Neural progenitor cell (in vitro differentiated cells): ENCODE measurements around the gene NDUFA3. TPM values are rescaled to one million over a fixed set of nuclear protein-coding genes. Genes with fewer than 3 reads are reported as not detected.
A peak's percentile ranks its signal among the peaks of the same experiment; 100 is the strongest.

Source experiments
- DNase-seq: peaks from one replicate; pipeline ENCODE4 v3.0.0-alpha.2; 2016; ENCODE audit warnings: low spot score
- H2AFZ ChIP-seq: fragments of 200-600 bp; sonication (generic); replicated peaks from 2 replicates; pipeline ENCODE4 v1.6.1; 2016; ENCODE audit warnings: antibody characterized with exemption
- H3F3A ChIP-seq: fragments of 200-600 bp; sonication (generic); 2 replicates; pipeline ENCODE4 v1.6.1; 2016; ENCODE audit warnings: antibody characterized with exemption, low read depth
- H3K27ac ChIP-seq: fragments of 200-600 bp; sonication (generic); 2 replicates; pipeline ENCODE4 v1.5.1; 2016; ENCODE audit warnings: mild to moderate bottlenecking
- H3K27me3 ChIP-seq: fragments of 200-600 bp; sonication (generic); 2 replicates; pipeline ENCODE4 v1.6.1; 2016; ENCODE audit warnings: mild to moderate bottlenecking, moderate library complexity
- H3K36me3 ChIP-seq: fragments of 200-600 bp; sonication (generic); 2 replicates; pipeline ENCODE4 v1.5.1; 2016
- H3K4me1 ChIP-seq: fragments of 200-600 bp; sonication (generic); 2 replicates; pipeline ENCODE4 v1.6.1; 2016; ENCODE audit warnings: mixed run types
- H3K4me2 ChIP-seq: fragments of 200-600 bp; sonication (generic); 2 replicates; pipeline ENCODE4 v1.6.1; 2016
- H3K4me3 ChIP-seq: fragments of 200-600 bp; sonication (generic); 2 replicates; pipeline ENCODE4 v1.5.1; 2016
- H3K79me2 ChIP-seq: fragments of 200-600 bp; sonication (generic); 2 replicates; pipeline ENCODE4 v1.6.1; 2016; ENCODE audit warnings: low read depth
- H3K9ac ChIP-seq: fragments of 200-600 bp; sonication (generic); 2 replicates; pipeline ENCODE4 v1.6.1; 2016
- H3K9me3 ChIP-seq: fragments of 200-600 bp; sonication (generic); 2 replicates; pipeline ENCODE4 v1.5.1; 2016; ENCODE audit warnings: low read depth
- H4K20me1 ChIP-seq: fragments of 200-600 bp; sonication (generic); 2 replicates; pipeline ENCODE4 v1.6.1; 2016; ENCODE audit warnings: low read depth
- H3K27ac Mint-ChIP-seq: 3 replicates; pipeline ENCODE4 v1.8.0; 2021; ENCODE audit warnings: mixed read lengths
- H3K27me3 Mint-ChIP-seq: 2 replicates; pipeline ENCODE4 v1.8.0; 2022; ENCODE audit warnings: low read depth, mild to moderate bottlenecking, inconsistent platforms, moderate library complexity, mixed read lengths; ENCODE audit not compliant: insufficient read depth
- H3K36me3 Mint-ChIP-seq: 3 replicates; pipeline ENCODE4 v1.8.0; 2021; ENCODE audit warnings: mixed read lengths
- H3K4me1 Mint-ChIP-seq: 3 replicates; pipeline ENCODE4 v1.8.0; 2021; ENCODE audit warnings: mixed read lengths
- H3K4me3 Mint-ChIP-seq: 3 replicates; pipeline ENCODE4 v1.8.0; 2021; ENCODE audit warnings: mild to moderate bottlenecking, moderate library complexity, mixed read lengths
- H3K9me3 Mint-ChIP-seq: 3 replicates; pipeline ENCODE4 v1.8.0; 2020; ENCODE audit warnings: mixed read lengths
- EZH2 ChIP-seq: fragments of 200-600 bp; sonication (generic); IDR thresholded peaks from 2 replicates; pipeline ENCODE4 v1.6.1; 2017; ENCODE audit warnings: antibody characterized with exemption, mild to moderate bottlenecking, moderate library complexity
- EZH2phosphoT487 ChIP-seq: fragments of 200-600 bp; sonication (generic); IDR thresholded peaks from 2 replicates; pipeline ENCODE4 v1.6.1; 2017; ENCODE audit warnings: antibody characterized with exemption
- total RNA-seq: library from RNA; depleted of rRNA; stranded (reverse); fragments of >200 nt; gene quantifications from 2 replicates; pipeline ENCODE4 v1.2.3, GENCODE V29; 2015; ENCODE audit warnings: low replicate concordance
- TF ChIP-seq, protein P1 (sequence below): fragments of 200-600 bp; sonication (generic); IDR thresholded peaks from 2 replicates; pipeline ENCODE4 v1.5.1; 2017; ENCODE audit warnings: antibody characterized with exemption, mild to moderate bottlenecking

NDUFA3 gene
- total RNA-seq, 1 donor from 2014 or later = 75.9 TPM

DNA sequence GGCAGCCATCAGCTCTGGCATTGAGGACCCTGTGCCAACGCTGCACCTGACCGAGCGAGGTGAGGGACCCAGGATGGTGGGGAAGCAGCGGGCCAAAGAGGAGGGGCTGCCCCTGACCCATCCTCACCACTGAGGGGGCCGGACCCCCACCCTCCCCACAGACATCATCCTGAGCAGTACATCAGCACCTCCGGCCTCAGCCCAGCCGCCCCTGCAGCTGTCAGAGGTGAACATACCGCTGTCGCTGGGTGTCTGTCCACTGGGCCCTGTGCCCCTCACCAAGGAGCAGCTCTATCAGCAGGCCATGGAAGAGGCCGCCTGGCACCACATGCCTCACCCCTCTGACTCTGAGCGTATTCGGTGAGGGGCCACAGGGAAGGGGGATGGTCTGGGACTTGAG, 49.6 kb downstream of the NDUFA3 start:
- no peaks in the 10 kb centered on the region for H3K36me3 ChIP-seq
- Mint-ChIP-seq H3K36me3 (peaks cover 37% of the 10 kb centered on the region), H3K27ac (no peak overlapping the region), H3K4me3 (no peak overlapping the region), H3K27me3 (peaks cover 4% of the 10 kb centered on the region), H3K4me1 (peaks cover 2% of the 10 kb centered on the region), H3K9me3 (no peaks in the 10 kb centered on the region)
- no peak overlapping the region for H3K4me3 ChIP-seq
- no peaks in the 10 kb centered on the region for H3K27me3 ChIP-seq
- H3K9me3 ChIP-seq = no peaks in the 10 kb centered on the region
- no peaks in the 10 kb centered on the region for H3K79me2 ChIP-seq
- peaks cover 30% of the 10 kb centered on the region for H3F3A ChIP-seq
- no peak overlapping the region for H3K27ac ChIP-seq
- TF ChIP-seq, protein P1, sequence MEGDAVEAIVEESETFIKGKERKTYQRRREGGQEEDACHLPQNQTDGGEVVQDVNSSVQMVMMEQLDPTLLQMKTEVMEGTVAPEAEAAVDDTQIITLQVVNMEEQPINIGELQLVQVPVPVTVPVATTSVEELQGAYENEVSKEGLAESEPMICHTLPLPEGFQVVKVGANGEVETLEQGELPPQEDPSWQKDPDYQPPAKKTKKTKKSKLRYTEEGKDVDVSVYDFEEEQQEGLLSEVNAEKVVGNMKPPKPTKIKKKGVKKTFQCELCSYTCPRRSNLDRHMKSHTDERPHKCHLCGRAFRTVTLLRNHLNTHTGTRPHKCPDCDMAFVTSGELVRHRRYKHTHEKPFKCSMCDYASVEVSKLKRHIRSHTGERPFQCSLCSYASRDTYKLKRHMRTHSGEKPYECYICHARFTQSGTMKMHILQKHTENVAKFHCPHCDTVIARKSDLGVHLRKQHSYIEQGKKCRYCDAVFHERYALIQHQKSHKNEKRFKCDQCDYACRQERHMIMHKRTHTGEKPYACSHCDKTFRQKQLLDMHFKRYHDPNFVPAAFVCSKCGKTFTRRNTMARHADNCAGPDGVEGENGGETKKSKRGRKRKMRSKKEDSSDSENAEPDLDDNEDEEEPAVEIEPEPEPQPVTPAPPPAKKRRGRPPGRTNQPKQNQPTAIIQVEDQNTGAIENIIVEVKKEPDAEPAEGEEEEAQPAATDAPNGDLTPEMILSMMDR = no peak
- TF ChIP-seq EZH2 = no peak
- no peak for TF ChIP-seq EZH2phosphoT487
- peaks cover 33% of the 10 kb centered on the region for H4K20me1 ChIP-seq
- no peak for DNase-seq
- no peak overlapping the region for H3K9ac ChIP-seq
- no peak overlapping the region for H2AFZ ChIP-seq
- no peak overlapping the region for H3K4me2 ChIP-seq
- no peaks in the 10 kb centered on the region for H3K4me1 ChIP-seq

DNA sequence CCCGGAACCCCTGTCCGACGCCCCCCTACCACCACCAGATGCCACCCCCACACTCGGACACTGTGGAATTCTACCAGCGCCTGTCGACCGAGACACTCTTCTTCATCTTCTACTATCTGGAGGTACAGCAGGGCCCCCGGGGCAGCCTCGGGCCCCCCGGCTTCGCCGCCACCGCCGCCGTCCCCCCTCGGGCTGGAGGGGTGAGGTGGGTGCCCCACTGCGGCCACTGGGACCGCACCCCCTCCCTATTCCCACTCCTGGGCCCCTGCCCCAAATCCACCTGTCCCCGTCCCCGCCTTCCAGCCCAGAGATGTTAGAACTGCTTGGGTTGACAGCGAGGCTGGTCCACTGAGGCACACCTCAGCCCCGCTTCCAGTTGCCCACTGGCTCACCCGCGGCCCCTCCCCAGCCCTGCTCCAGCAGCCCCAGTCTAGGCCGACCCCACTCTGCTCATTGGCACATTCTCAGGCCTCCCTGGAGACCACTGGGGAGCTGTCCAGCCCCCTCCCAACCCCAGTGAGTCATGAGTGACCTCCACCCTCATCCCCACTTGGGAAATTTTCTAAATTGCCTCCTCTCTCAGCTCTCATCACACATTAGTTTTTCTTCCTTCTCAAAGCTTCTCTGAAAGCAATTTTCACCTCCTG, 50.3 kb downstream of the NDUFA3 start:
- H3K36me3 Mint-ChIP-seq = peaks cover 34% of the 10 kb centered on the region
- no peaks in the 10 kb centered on the region for H3K4me1 Mint-ChIP-seq
- H3K9me3 Mint-ChIP-seq = no peaks in the 10 kb centered on the region
- H3K27me3 Mint-ChIP-seq = peaks cover 7% of the 10 kb centered on the region
- Histone ChIP-seq H3K4me1 (no peaks in the 10 kb centered on the region), H3K9ac (no peak overlapping the region), H3K9me3 (no peaks in the 10 kb centered on the region), H3K27ac (no peak overlapping the region), H3K4me2 (no peak overlapping the region), H3K27me3 (no peaks in the 10 kb centered on the region), H4K20me1 (peaks cover 27% of the 10 kb centered on the region), H3K36me3 (no peaks in the 10 kb centered on the region), H3K79me2 (no peaks in the 10 kb centered on the region), H2AFZ (no peak overlapping the region), H3K4me3 (no peak overlapping the region), H3F3A (peaks cover 32% of the 10 kb centered on the region)
- H3K4me3 Mint-ChIP-seq = peak overlapping the region; percentile 9
- TF ChIP-seq EZH2phosphoT487 (no peak), EZH2 (no peak)
- TF ChIP-seq, protein P1 = no peak
- no peak overlapping the region for H3K27ac Mint-ChIP-seq
- DNase-seq = no peak

DNA sequence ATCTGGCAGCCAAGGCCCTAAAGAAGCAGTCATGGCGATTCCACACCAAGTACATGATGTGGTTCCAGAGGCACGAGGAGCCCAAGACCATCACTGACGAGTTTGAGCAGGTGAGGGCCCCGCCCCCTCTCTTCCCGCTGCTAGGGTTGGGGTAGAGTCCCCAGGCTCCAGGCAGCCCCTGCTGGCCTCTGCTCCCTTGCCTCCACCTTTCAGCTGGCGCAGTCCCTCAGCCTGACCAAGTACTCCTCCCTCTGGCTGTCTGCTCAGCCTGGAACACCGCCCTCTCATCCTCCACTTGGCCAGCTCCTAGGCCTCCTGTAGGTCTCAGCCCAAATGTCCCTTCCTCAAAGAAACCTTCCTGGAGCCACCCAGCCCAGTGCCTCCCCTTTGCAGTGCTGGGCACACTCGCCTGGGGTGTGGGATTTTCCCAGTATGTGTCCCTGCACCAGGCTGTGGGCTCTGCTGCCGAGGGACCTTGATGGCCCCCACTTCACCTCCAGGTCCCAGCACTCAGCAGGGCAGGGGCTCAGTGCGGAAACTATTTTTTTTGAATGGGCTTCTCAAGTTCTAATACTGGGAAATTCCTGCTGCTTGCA, 51.2 kb downstream of the NDUFA3 start:
- Histone ChIP-seq H3K4me2 (no peak overlapping the region), H3F3A (peaks cover 37% of the 10 kb centered on the region), H3K9me3 (no peaks in the 10 kb centered on the region), H3K79me2 (peaks cover 6% of the 10 kb centered on the region), H3K27me3 (no peaks in the 10 kb centered on the region), H3K4me3 (no peak overlapping the region), H3K9ac (no peak overlapping the region), H3K27ac (no peak overlapping the region), H3K4me1 (peaks cover 1% of the 10 kb centered on the region), H4K20me1 (peaks cover 27% of the 10 kb centered on the region), H2AFZ (no peak overlapping the region), H3K36me3 (no peaks in the 10 kb centered on the region)
- H3K4me1 Mint-ChIP-seq = peaks cover 3% of the 10 kb centered on the region
- H3K27me3 Mint-ChIP-seq = peaks cover 7% of the 10 kb centered on the region
- no peaks in the 10 kb centered on the region for H3K9me3 Mint-ChIP-seq
- peaks cover 32% of the 10 kb centered on the region for H3K36me3 Mint-ChIP-seq
- no peak for DNase-seq
- H3K27ac Mint-ChIP-seq = no peak overlapping the region
- TF ChIP-seq EZH2phosphoT487 = no peak
- no peak for TF ChIP-seq EZH2
- TF ChIP-seq, protein P1 = no peak
- peak overlapping the region; percentile 48 for H3K4me3 Mint-ChIP-seq
